ENCODE results near the gene PIEZO2. TPM values are rescaled to one million over a fixed set of nuclear protein-coding genes. Genes with fewer than 3 reads are reported as not detected.
A peak's percentile ranks its signal among the peaks of the same experiment; 100 is the strongest.

Gene PIEZO2
- total RNA-seq, 3 donors from 2014 or later, result 1.9 to 26.2 (median 11.4) TPM

GRCh38 chr18:11040823-11041656, 108.3 kb downstream of the PIEZO2 start:
- Histone ChIP-seq H3K27me3 (no peaks in the 10 kb centered on the region), H3K4me1 (no peaks in the 10 kb centered on the region), H3K4me3 (no peak overlapping the region), H3K36me3 (no peaks in the 10 kb centered on the region), H3K9me3 (peaks cover 0 to 6% of the 10 kb centered on the region in 2 donors), H3K27ac (no peak overlapping the region)
- intact Hi-C loops (cut with DNase I; ENCODE audit: low total_unique reads), result no loop called here
- DNase-seq (ENCODE audit: low spot score in 2 of 2), result no peak
- no peak for TF ChIP-seq POLR2A (IDR thresholded peaks at IDR 0.05)
- TF ChIP-seq CTCF (IDR thresholded peaks at IDR 0.05), result peak; percentile 39 to 58 (median 40)

- no peak for DNase-seq (ENCODE audit: low spot score in 2 of 2)
- Histone ChIP-seq H3K4me3 (no peak overlapping the region), H3K27ac (no peak overlapping the region), H3K36me3 (no peaks in the 10 kb centered on the region), H3K9me3 (peaks cover 0 to 6% of the 10 kb centered on the region in 2 donors), H3K4me1 (no peaks in the 10 kb centered on the region), H3K27me3 (no peaks in the 10 kb centered on the region)
- intact Hi-C loops (cut with DNase I; ENCODE audit: low total_unique reads), result no loop called here
- TF ChIP-seq POLR2AphosphoS5 (IDR thresholded peaks at IDR 0.05) (no peak), POLR2A (IDR thresholded peaks at IDR 0.05) (no peak), CTCF (IDR thresholded peaks at IDR 0.05) (no peak)
Observed at GRCh38 chr18:11040359-11040758, 109.0 kb downstream of the PIEZO2 start.

- TF ChIP-seq POLR2AphosphoS5 (IDR thresholded peaks at IDR 0.05) (no peak), POLR2A (IDR thresholded peaks at IDR 0.05) (no peak), CTCF (IDR thresholded peaks at IDR 0.05) (no peak)
- H3K9me3 ChIP-seq, result no peaks in the 10 kb centered on the region
Observed at GRCh38 chr18:11037533-11038240, 111.7 kb downstream of the PIEZO2 start.

GRCh38 chr18:11035814-11036495, 113.4 kb downstream of the PIEZO2 start:
- H3K27ac ChIP-seq, result no peak overlapping the region
- no peaks in the 10 kb centered on the region for H3K4me1 ChIP-seq
- H3K36me3 ChIP-seq, result no peaks in the 10 kb centered on the region
- no peaks in the 10 kb centered on the region for H3K9me3 ChIP-seq
- no peaks in the 10 kb centered on the region for H3K27me3 ChIP-seq
- intact Hi-C loops (cut with DNase I; ENCODE audit: low total_unique reads), result no loop called here
- no peak for DNase-seq (ENCODE audit: low spot score in 2 of 2)
- TF ChIP-seq POLR2AphosphoS5 (IDR thresholded peaks at IDR 0.05), result no peak
- TF ChIP-seq POLR2A (IDR thresholded peaks at IDR 0.05), result no peak
- TF ChIP-seq CTCF (IDR thresholded peaks at IDR 0.05), result no peak
- H3K4me3 ChIP-seq, result no peak overlapping the region

More at GRCh38 chr18:11037533-11038240, 111.7 kb downstream of the PIEZO2 start:
- no peaks in the 10 kb centered on the region for H3K36me3 ChIP-seq
- H3K4me1 ChIP-seq, result no peaks in the 10 kb centered on the region
- intact Hi-C loops (cut with DNase I; ENCODE audit: low total_unique reads), result no loop called here
- H3K27me3 ChIP-seq, result no peaks in the 10 kb centered on the region
- H3K4me3 ChIP-seq, result no peak overlapping the region
- no peak overlapping the region for H3K27ac ChIP-seq
- no peak for DNase-seq (ENCODE audit: low spot score in 2 of 2)

Data from breast epithelium (tissue), 4 donors.